GM20000 (cell line): Measurements from ENCODE around the gene BATF2.
A peak's percentile ranks its signal among the peaks of the same experiment; 100 is the strongest.

Experiments
- DNase-seq: peaks from one replicate; pipeline ENCODE4 v3.0.0; 2012; ENCODE audit warnings: low spot score
- TF ChIP-seq, protein P1 (sequence below): IDR thresholded peaks from 2 replicates; pipeline ENCODE4 v1.5.1; 2012; ENCODE audit warnings: mild to moderate bottlenecking, control low read depth; ENCODE audit errors: extremely low read depth, missing control alignments

The BATF2 gene

DNA sequence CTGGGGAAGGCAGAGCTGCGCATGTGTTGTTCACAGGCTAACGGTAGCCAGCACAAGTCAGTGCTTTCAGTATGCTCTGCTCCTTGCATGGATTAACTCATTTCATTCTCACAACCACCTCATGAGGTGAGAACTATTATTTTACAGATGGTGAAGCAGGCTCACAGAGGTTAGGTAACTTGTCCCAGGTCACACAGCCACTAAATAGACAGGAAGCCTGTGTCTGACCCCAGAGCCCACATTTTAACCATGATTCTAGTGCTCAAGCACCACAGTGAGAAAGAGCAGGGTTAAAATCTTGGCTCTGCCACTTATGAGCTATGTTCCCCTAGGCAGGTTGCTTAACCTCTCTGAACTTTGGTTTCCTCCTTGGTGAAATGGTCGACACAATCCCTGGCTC, 24.2 kb upstream of the BATF2 start:
- TF ChIP-seq, protein P1, sequence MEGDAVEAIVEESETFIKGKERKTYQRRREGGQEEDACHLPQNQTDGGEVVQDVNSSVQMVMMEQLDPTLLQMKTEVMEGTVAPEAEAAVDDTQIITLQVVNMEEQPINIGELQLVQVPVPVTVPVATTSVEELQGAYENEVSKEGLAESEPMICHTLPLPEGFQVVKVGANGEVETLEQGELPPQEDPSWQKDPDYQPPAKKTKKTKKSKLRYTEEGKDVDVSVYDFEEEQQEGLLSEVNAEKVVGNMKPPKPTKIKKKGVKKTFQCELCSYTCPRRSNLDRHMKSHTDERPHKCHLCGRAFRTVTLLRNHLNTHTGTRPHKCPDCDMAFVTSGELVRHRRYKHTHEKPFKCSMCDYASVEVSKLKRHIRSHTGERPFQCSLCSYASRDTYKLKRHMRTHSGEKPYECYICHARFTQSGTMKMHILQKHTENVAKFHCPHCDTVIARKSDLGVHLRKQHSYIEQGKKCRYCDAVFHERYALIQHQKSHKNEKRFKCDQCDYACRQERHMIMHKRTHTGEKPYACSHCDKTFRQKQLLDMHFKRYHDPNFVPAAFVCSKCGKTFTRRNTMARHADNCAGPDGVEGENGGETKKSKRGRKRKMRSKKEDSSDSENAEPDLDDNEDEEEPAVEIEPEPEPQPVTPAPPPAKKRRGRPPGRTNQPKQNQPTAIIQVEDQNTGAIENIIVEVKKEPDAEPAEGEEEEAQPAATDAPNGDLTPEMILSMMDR = no peak
- no peak for DNase-seq

DNA sequence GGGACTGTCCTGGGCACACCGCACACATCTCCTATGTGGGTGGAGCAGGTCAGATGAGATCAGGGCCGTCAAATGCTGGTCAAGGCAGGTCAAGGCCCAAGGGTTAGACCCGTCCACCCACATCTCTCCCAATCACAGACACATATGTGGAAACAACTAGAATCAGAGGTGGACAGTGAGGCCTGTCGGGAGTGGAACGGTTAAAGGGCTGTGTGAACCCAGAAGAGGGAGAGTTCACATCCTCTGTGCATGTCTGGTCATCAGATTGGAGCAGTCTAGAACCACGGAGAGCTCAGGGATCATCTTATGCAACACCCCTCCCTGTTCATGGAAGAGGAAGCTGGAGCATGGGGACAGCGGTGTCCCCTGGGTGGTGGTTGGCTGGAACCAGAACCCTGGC, 23.1 kb upstream of the BATF2 start:
- DNase-seq = no peak
- TF ChIP-seq, protein P1 = no peak

DNA sequence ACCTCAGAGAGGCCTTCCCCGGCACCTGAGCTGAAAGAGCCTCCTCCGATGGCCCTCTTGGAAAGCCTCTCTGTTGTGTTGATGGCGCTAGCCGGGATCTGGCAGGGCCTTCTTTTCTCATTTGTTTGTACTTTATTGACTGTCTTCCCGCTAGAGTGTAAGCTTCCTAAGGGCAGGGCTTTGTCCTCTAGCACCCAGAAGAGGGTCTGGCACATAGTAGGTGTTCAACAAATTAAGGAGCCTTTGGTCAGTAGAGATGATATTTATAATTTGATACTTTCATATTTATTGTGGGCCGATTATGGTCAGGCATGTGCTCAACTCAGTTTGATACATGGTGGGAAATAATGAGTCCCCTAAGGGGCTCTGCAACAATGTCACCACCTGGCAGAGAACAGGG, 21.2 kb upstream of the BATF2 start:
- no peak for DNase-seq
- TF ChIP-seq, protein P1 = no peak

DNA sequence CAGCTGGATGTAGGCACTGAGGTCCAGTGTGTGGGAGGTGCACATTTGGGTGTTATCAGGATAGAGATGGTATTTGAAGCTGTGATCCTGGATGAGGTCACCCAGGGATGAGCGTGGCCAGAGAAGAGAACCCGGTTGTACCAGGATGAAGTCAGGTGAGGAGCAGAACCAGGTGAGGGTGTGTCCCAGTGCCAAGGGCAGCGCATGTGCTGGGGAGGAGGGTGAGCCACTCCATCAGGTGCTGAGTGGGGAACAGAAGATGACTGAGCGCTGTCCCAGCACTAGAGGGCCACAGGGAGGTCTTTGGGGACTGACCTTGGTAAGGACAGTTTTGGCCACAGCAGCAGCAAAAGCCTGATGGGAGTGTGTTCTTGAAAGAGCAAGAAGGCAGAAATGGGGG, 19.9 kb upstream of the BATF2 start:
- TF ChIP-seq, protein P1 = no peak
- DNase-seq = no peak

DNA sequence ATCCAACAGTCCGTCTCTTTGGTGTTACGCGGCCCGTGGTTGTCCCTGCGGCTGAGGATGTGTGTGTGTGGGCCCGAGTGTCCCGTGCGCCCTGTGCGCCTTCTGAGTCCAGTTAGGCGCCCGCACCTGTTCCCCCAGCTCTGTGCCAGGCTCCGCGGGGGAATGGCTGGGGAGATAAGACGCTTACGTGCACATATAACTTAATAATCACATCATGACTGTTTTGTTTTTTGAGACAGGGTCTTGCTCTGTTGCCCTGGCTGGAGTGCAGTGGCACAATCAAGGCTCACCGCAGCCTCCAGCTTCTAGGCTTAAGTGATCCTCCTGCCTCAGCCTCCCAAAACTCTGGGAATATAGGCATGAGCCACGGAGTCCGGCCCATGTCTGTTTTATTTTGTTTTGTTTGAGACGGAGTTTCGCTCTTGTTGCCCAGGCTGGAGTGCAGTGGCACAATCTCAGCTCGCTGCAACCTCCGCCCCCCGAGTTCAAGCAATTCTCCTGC, 18.0 kb upstream of the BATF2 start:
- TF ChIP-seq, protein P1 = no peak
- no peak for DNase-seq

DNA sequence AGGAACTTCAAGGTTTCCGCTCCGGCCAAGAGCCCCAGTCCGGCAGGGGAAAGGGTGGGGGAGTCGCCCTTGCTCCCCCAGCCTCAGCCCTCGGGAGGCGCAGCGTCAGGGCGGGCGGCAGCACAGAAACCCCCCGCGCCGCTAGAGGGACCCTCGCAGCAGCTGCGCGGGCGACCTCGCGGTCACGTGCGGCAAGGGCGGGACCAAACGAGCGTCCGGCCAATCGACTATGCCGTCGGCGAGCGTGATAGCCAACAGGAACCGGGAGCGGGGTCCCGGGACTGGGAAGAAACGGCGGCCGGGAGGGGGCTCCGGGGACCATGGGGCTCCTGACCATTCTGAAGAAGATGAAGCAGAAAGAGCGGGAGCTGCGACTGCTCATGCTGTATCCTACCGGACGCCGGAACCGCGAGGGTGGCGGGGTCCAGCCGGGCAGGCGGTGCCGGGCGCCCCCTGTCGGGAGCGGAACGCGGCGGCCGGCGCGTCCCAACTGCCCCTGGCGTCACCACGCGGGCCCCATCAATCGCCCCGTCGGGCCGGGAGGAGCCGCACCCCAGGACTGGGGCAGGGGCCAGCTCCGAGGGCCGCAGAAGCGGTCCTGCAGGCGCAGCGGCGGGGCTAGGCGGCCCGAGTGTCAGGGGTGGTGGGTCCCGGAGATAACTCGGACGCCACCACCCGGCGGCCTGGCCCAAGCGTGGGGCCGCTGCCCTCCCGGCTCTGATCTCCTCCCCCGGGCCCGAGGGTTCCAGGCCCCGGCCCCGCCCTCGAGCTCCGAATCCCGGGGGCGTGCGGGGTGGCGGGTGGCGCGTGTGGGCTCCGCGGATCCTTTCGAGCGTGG, 17.3 kb upstream of the BATF2 start, which contains the start of gene ARL2:
TSS of gene ARL2 (plus strand) at position 273 of the 838 bp plus-strand sequence. CDS start at position 321, 48 bp downstream.
- DNase-seq = peak; percentile 97
- TF ChIP-seq, protein P1 = peak; percentile 92

DNA sequence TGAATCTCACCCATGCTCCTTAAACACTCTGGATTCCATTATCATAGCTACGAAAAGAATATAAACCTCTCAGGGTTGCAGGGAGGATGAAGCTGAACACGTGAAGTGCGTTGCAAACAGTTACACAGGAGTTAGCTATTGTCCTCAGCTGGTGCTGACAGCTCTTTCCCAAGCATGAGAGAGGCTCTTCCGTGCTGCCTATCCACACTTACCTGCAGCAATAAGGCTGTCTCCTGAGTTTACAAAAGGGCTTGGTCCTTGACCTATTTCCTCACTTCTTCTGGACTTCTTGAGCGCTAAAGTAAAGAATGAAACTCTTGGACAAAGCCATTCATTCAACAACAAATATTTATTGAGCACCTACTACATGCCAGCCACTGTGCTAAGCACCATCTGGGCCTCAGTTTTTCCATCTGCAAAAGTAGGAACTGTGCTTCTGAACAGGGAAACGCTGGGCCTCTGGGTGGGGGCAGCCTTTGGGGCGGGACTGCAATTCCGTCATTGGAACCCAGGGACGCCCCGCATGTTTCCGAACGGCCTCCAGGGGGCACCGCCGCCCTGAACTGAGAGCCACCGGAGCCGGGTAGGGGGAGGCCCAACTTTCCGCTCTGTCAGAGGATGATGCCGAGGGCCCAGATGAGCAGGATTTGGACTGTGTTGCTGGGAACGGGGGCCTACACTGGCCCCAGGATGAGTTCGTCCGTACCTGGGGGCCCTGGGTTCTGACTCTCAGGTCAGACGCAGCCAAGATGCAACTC, 16.5 kb upstream of the BATF2 start:
- TF ChIP-seq, protein P1 = peak; percentile 77
- peak; percentile 95 for DNase-seq
